HCT116 (cell line): ENCODE results near the gene CHL1. TPM values are rescaled to one million over a fixed set of nuclear protein-coding genes. Genes with fewer than 3 reads are reported as not detected.

Experiments used
- ATAC-seq: fragments of 200-7000 bp; cut with Tn5 transposase; 2 replicates; pipeline ENCODE4 v1.9.1; 2020; ENCODE audit warnings: mild to moderate bottlenecking, moderate library complexity
- BruUV-seq: library from RNA; stranded (reverse); fragments of 400-500 nt; replicated peaks from 2 replicates; lab custom pipeline; 2021; lab: Mats Ljungman, UMichigan
- CTCF ChIA-PET: fragments of 300-600 bp; sonication (Branson Sonifier 250); formaldehyde crosslinking; loops from one replicate; lab custom pipeline; 2021; ENCODE audit warnings: antibody characterized with exemption; lab: Charles Lee
- POLR2A ChIA-PET: fragments of 300-600, 350-600 bp; sonication (Branson Sonifier 250); formaldehyde crosslinking; loops from one replicate; lab custom pipeline; 2021; ENCODE audit warnings: antibody characterized with exemption; lab: Charles Lee
- RAD21 ChIA-PET, 2 experiments: fragments of 300-600 bp; sonication (Branson Sonifier 250); formaldehyde crosslinking; loops; one replicate each; lab custom pipeline; 2023; ENCODE audit warnings: low total read pairs in 2 of 2; ENCODE audit not compliant: uncharacterized antibody in 2 of 2, unreplicated experiment in 2 of 2, low non-redundant PET in 1 of 2; lab: Charles Lee
- DNase-seq: peaks from one replicate; pipeline ENCODE4 v3.0.0-alpha.2; 2010; ENCODE audit warnings: low read depth, low spot score
- H2AFZ ChIP-seq: fragments of 200-600 bp; shearing (Covaris generic), sonication (generic); 2 replicates; pipeline ENCODE4 v1.6.1; 2017; ENCODE audit warnings: low read depth, mixed run types, mixed read lengths, antibody characterized with exemption, low read length; ENCODE audit not compliant: poor library complexity, severe bottlenecking
- H3K27ac ChIP-seq: 2 replicates; pipeline ENCODE4 v1.5.1; 2012; ENCODE audit warnings: low read depth, low read length
- H3K27me3 ChIP-seq: fragments of 200-600 bp; sonication (generic); 2 replicates; pipeline ENCODE4 v1.6.1; 2016; ENCODE audit warnings: mixed run types, low read length, mixed read lengths; ENCODE audit not compliant: insufficient read depth
- H3K36me3 ChIP-seq, 2 experiments: fragments of 200-500 bp in 1 of 2; fragments of 200-600 bp in 1 of 2; sonication (Bioruptor generic) in 1 of 2; sonication (generic) in 1 of 2; 2 replicates each; pipeline versions ENCODE4 v1.5.1 to v1.6.1; 2014 to 2016; ENCODE audit warnings: low read length in 2 of 2, inconsistent platforms in 1 of 2, mixed read lengths in 1 of 2, mixed run types in 1 of 2; ENCODE audit not compliant: insufficient read depth in 2 of 2, control insufficient read depth in 1 of 2
- H3K4me1 ChIP-seq, 2 experiments: fragments of 200-600 bp in 1 of 2; sonication (generic) in 1 of 2; 2 replicates each; pipeline versions ENCODE4 v1.5.1 to v1.6.1; 2012 to 2017; ENCODE audit warnings: low read length in 2 of 2, inconsistent platforms in 1 of 2, mild to moderate bottlenecking in 1 of 2, mixed read lengths in 1 of 2, mixed run types in 1 of 2, moderate library complexity in 1 of 2; ENCODE audit not compliant: insufficient read depth in 2 of 2, control insufficient read depth in 1 of 2
- H3K4me2 ChIP-seq: fragments of 200-600 bp; sonication (generic); 2 replicates; pipeline ENCODE4 v1.6.1; 2017; ENCODE audit warnings: mixed run types, low read length, mixed read lengths
- H3K4me3 ChIP-seq, 2 experiments: fragments of 200-600 bp in 1 of 2; sonication (generic) in 1 of 2; replicated peaks in 1 of 2; 2 replicates each; pipeline ENCODE4 v1.5.1; 2011 to 2016; ENCODE audit warnings: low read length in 2 of 2, control low read depth in 1 of 2, low read depth in 1 of 2, mild to moderate bottlenecking in 1 of 2, mixed read lengths in 1 of 2, mixed run types in 1 of 2
- H3K79me2 ChIP-seq: fragments of 200-600 bp; sonication (generic); 2 replicates; pipeline ENCODE4 v1.6.1; 2017; ENCODE audit warnings: mild to moderate bottlenecking, mixed run types, low read length, moderate library complexity, mixed read lengths; ENCODE audit not compliant: insufficient read depth
- H3K9ac ChIP-seq: fragments of 200-600 bp; sonication (generic); 2 replicates; pipeline ENCODE4 v1.6.1; 2016; ENCODE audit warnings: low read length, mixed read lengths
- H3K9me2 ChIP-seq: fragments of 200-600 bp; sonication (generic), shearing (Covaris generic); 2 replicates; pipeline ENCODE4 v1.6.1; 2017; ENCODE audit warnings: mixed run types, mild to moderate bottlenecking, moderate library complexity; ENCODE audit not compliant: insufficient read depth
- H3K9me3 ChIP-seq, 2 experiments: fragments of 200-500 bp in 1 of 2; fragments of 200-600 bp in 1 of 2; sonication (Bioruptor generic) in 1 of 2; sonication (generic) in 1 of 2; 2 replicates each; pipeline ENCODE4 v1.6.1; 2014 to 2017; ENCODE audit warnings: low read length in 2 of 2, mixed read lengths in 2 of 2, inconsistent platforms in 1 of 2, low read depth in 1 of 2, mild to moderate bottlenecking in 1 of 2, mixed run types in 1 of 2, moderate library complexity in 1 of 2; ENCODE audit not compliant: control insufficient read depth in 1 of 2, insufficient read depth in 1 of 2
- H4K20me1 ChIP-seq: fragments of 200-600 bp; sonication (generic), shearing (Covaris generic); 2 replicates; pipeline ENCODE4 v1.6.1; 2017; ENCODE audit warnings: mixed run types, mild to moderate bottlenecking, moderate library complexity; ENCODE audit not compliant: insufficient read depth
- CEBPB ChIP-seq: IDR thresholded peaks from 2 replicates; pipeline ENCODE4 v1.6.1; 2012; ENCODE audit warnings: low read depth
- CTCF ChIP-seq, 3 experiments: fragments of 200-600 bp in 1 of 3; sonication (generic) in 1 of 3; IDR thresholded peaks in 2 of 3; conservative IDR thresholded peaks in 1 of 3; 2 replicates each; pipeline ENCODE4 v1.5.1; 2012 to 2017; ENCODE audit warnings: low read depth in 2 of 3, low read length in 2 of 3, antibody characterized with exemption in 1 of 3, borderline replicate concordance in 1 of 3, control low read depth in 1 of 3, mild to moderate bottlenecking in 1 of 3, mixed read lengths in 1 of 3, mixed run types in 1 of 3, moderate library complexity in 1 of 3; ENCODE audit not compliant: insufficient read depth in 1 of 3
- EGR1 ChIP-seq: IDR thresholded peaks from 2 replicates; pipeline ENCODE4 v1.6.1; 2012; ENCODE audit warnings: low read depth
- ELF1 ChIP-seq: IDR thresholded peaks from 2 replicates; pipeline ENCODE4 v1.6.1; 2012; ENCODE audit warnings: low read depth, borderline replicate concordance
- EZH2 ChIP-seq: fragments of 200-600 bp; sonication (generic); IDR thresholded peaks from 2 replicates; pipeline ENCODE4 v1.6.1; 2017; ENCODE audit warnings: antibody characterized with exemption, mixed run types
- JUND ChIP-seq: IDR thresholded peaks from 2 replicates; pipeline ENCODE4 v1.6.1; 2012
- MAX ChIP-seq: IDR thresholded peaks from 2 replicates; pipeline ENCODE4 v1.6.1; 2012
- RAD21 ChIP-seq: IDR thresholded peaks from 2 replicates; pipeline ENCODE4 v1.6.1; 2012; ENCODE audit warnings: low read depth, mild to moderate bottlenecking
- REST ChIP-seq: IDR thresholded peaks from 2 replicates; pipeline ENCODE4 v1.6.1; 2012; ENCODE audit warnings: low read depth
- SIN3A ChIP-seq: IDR thresholded peaks from 2 replicates; pipeline ENCODE4 v1.6.1; 2012; ENCODE audit warnings: low read depth
- SP1 ChIP-seq: IDR thresholded peaks from 2 replicates; pipeline ENCODE4 v1.6.1; 2012; ENCODE audit warnings: low read depth
- SRF ChIP-seq: IDR thresholded peaks from 2 replicates; pipeline ENCODE4 v1.6.1; 2012; ENCODE audit warnings: low read depth
- TCF7L2 ChIP-seq: IDR thresholded peaks from 2 replicates; pipeline ENCODE4 v1.7.0; 2011; ENCODE audit warnings: borderline replicate concordance, inconsistent platforms; ENCODE audit not compliant: insufficient read depth, insufficient read length; ENCODE audit errors: extremely low read depth
- YY1 ChIP-seq: IDR thresholded peaks from 2 replicates; pipeline ENCODE4 v1.6.1; 2011; ENCODE audit warnings: low read length, low read depth, moderate library complexity, mild to moderate bottlenecking; ENCODE audit not compliant: insufficient replicate concordance; ENCODE audit errors: extremely low read depth
- ZFX ChIP-seq: fragments of 450-650 bp; IDR thresholded peaks from 2 replicates; pipeline ENCODE4 v1.6.1; 2017
- ZNF274 ChIP-seq: fragments of 200-500 bp; sonication (Bioruptor generic); IDR thresholded peaks from 2 replicates; pipeline ENCODE4 v1.6.1; 2014; ENCODE audit warnings: mild to moderate bottlenecking, low read depth, low read length, inconsistent platforms
- intact Hi-C: fragments of 100-400 bp; cut with micrococcal nuclease; formaldehyde crosslinking; loops from 2 replicates; pipeline ENCODE4 v1.10.0; 2022
- total RNA-seq: library from RNA; stranded (reverse); gene quantifications from one replicate; pipeline ENCODE4 v1.2.1, GENCODE V29; 2021; ENCODE audit not compliant: unreplicated experiment

Gene CHL1
- total RNA-seq, 1 experiment from 2014 or later = not detected

GRCh38 chr3:377158-377561 lies 180.6 kb downstream of the CHL1 start:
- Histone ChIP-seq H3K4me3 (no peak overlapping the region), H3K9ac (no peak overlapping the region), H3K27me3 (no peaks in the 10 kb centered on the region), H3K9me2 (no peaks in the 10 kb centered on the region), H4K20me1 (no peaks in the 10 kb centered on the region), H3K36me3 (no peaks in the 10 kb centered on the region), H3K4me2 (no peak overlapping the region), H3K79me2 (no peaks in the 10 kb centered on the region), H3K27ac (no peak overlapping the region), H3K4me1 (no peaks in the 10 kb centered on the region), H2AFZ (no peak overlapping the region), H3K9me3 (peaks cover 8 to 11% of the 10 kb centered on the region in 2 experiments; a peak in 2 of 4 replicates)
- ChIA-PET CTCF (no interaction called here), RAD21 (no interaction called here), POLR2A (no interaction called here)
- DNase-seq (no peak), ATAC-seq (no peak)
- no TSS peak for BruUV-seq
- TF ChIP-seq RAD21 (peak; percentile 36), EZH2 (no peak), JUND (no peak), ZNF274 (no peak)
- intact Hi-C loops = no loop called here

- Histone ChIP-seq H3K27ac (no peak overlapping the region), H3K79me2 (no peaks in the 10 kb centered on the region), H2AFZ (no peak overlapping the region), H3K9ac (no peak overlapping the region), H4K20me1 (no peaks in the 10 kb centered on the region), H3K36me3 (no peaks in the 10 kb centered on the region), H3K4me1 (no peaks in the 10 kb centered on the region), H3K9me2 (no peaks in the 10 kb centered on the region), H3K9me3 (peaks cover 9 to 11% of the 10 kb centered on the region in 2 experiments; a peak in 3 of 4 replicates), H3K27me3 (no peaks in the 10 kb centered on the region), H3K4me3 (no peak overlapping the region), H3K4me2 (no peak overlapping the region)
- POLR2A ChIA-PET = no interaction called here
- no TSS peak for BruUV-seq
- CTCF ChIA-PET = no interaction called here
- intact Hi-C loops = no loop called here
- no peak for TF ChIP-seq EGR1
- no peak for TF ChIP-seq SRF
- TF ChIP-seq REST = no peak
- no peak for TF ChIP-seq RAD21
- TF ChIP-seq JUND = no peak
- no peak for TF ChIP-seq SP1
- TF ChIP-seq MAX = no peak
- no peak for TF ChIP-seq ZFX
- TF ChIP-seq YY1 = no peak
- no peak for TF ChIP-seq TCF7L2
- no peak for TF ChIP-seq CTCF (IDR thresholded peaks at IDR 0.05 in 2 of 3, conservative IDR thresholded peaks at IDR 0.05 in 1 of 3; ENCODE audit: borderline replicate concordance in 1 of 3, insufficient read depth in 1 of 3, low read depth in 2 of 3, low read length in 2 of 3)
- no peak for TF ChIP-seq SIN3A
- no peak for TF ChIP-seq ELF1
- TF ChIP-seq CEBPB = no peak
- no peak for DNase-seq
- ATAC-seq = no peak
- RAD21 ChIA-PET = no interaction called here
These were observed 184.2 kb downstream of the CHL1 start for GRCh38 chr3:380801-381200.
